Spleen (tissue), 11 donors: ENCODE data around the gene HDAC5. TPM values are rescaled to one million over a fixed set of nuclear protein-coding genes. Genes with fewer than 3 reads are reported as not detected.

ENCODE experiments used
- DNase-seq: peaks from one replicate; pipeline ENCODE4 v3.0.0-alpha.2; 2020
- H3K27ac ChIP-seq, 8 donors: fragments of 200-600 bp; sonication (generic) in 7 of 8; 1 replicate in 4 of 8; 2 replicates in 4 of 8; pipeline versions ENCODE4 v1.5.0 to v1.8.0; 2016 to 2021; ENCODE audit warnings: inconsistent platforms in 4 of 8, mild to moderate bottlenecking in 4 of 8, moderate library complexity in 1 of 8
- H3K27me3 ChIP-seq, 7 donors: fragments of 200-600 bp; sonication (generic) in 6 of 7; replicated peaks in 1 of 7; 1 replicate in 4 of 7; 2 replicates in 3 of 7; pipeline versions ENCODE4 v1.5.0 to v1.8.0; 2016 to 2021; ENCODE audit warnings: inconsistent platforms in 3 of 7, mild to moderate bottlenecking in 1 of 7
- H3K36me3 ChIP-seq, 6 donors: fragments of 200-600 bp; sonication (generic) in 5 of 6; 1 replicate in 4 of 6; 2 replicates in 2 of 6; pipeline versions ENCODE4 v1.5.0 to v1.8.0; 2016 to 2021; ENCODE audit warnings: inconsistent platforms in 2 of 6
- H3K4me1 ChIP-seq, 6 donors: fragments of 200-600 bp; sonication (generic) in 5 of 6; 1 replicate in 3 of 6; 2 replicates in 3 of 6; pipeline versions ENCODE4 v1.5.0 to v1.8.0; 2016 to 2021; ENCODE audit warnings: inconsistent platforms in 3 of 6
- H3K4me3 ChIP-seq, 8 donors: fragments of 200-600 bp; sonication (generic) in 7 of 8; 1 replicate in 4 of 8; 2 replicates in 4 of 8; pipeline versions ENCODE4 v1.5.0 to v1.8.0; 2016 to 2021; ENCODE audit warnings: inconsistent platforms in 4 of 8, mild to moderate bottlenecking in 4 of 8, moderate library complexity in 2 of 8
- H3K9me3 ChIP-seq, 8 donors: fragments of 200-600 bp; sonication (generic) in 7 of 8; 1 replicate in 4 of 8; 2 replicates in 4 of 8; pipeline versions ENCODE4 v1.5.0 to v1.8.0; 2016 to 2021; ENCODE audit warnings: inconsistent platforms in 4 of 8
- POLR2A ChIP-seq, 3 donors: fragments of 450-650 bp; IDR thresholded peaks; one replicate each; pipeline ENCODE4 v1.5.1; 2017; ENCODE audit warnings: antibody characterized with exemption in 3 of 3, mild to moderate bottlenecking in 1 of 3
- POLR2AphosphoS5 ChIP-seq, 3 donors: sonication (generic); formaldehyde crosslinking; IDR thresholded peaks; one replicate each; pipeline ENCODE4 v1.5.1; 2017; ENCODE audit warnings: antibody characterized with exemption in 3 of 3
- WGBS, 5 donors: extraction: QIAGEN DNeasy Blood & Tissue Kit in 3 of 5; methylation state at CpG; one replicate each; pipeline versions ENCODE4 v1.1.5 to v1.1.7; 2013 to 2018; 5-methylcytosine and 5-hydroxymethylcytosine counted together
- intact Hi-C: fragments of 100-400 bp; cut with DNase I; formaldehyde crosslinking; loops from one replicate; pipeline ENCODE4 v1.15.0; 2023; ENCODE audit warnings: low total_unique reads
- polyA plus RNA-seq, 3 donors: library from polyadenylated mRNA; stranded (reverse); fragments of 200-250 nt; gene quantifications; one replicate each; pipeline ENCODE4 v1.2.1, GENCODE V29; 2013
- small RNA-seq, 4 donors: library from RNA; depleted of rRNA; stranded (forward); fragments of <200 nt; gene quantifications; one replicate each; pipeline ENCODE3, GENCODE V24; 2016
- total RNA-seq, 7 donors: library from RNA; depleted of rRNA in 3 of 7; stranded (reverse); fragments of >200 nt in 3 of 7; fragmentation: NEBNext Ultra II Directional in 4 of 7; extraction: Animal tissue kit (Norgen Biotek cat#: 25700) in 4 of 7; gene quantifications; one replicate each; pipeline versions ENCODE4 v1.1.0 to v1.2.1, GENCODE V29; 2016 to 2021
- TF ChIP-seq, protein P1 (sequence below), 11 experiments: fragments of 200-600 bp in 7 of 11; fragments of 450-650 bp in 4 of 11; sonication (generic) in 4 of 11; IDR thresholded peaks in 8 of 11; conservative IDR thresholded peaks in 3 of 11; 1 replicate in 7 of 11; 2 replicates in 4 of 11; pipeline versions ENCODE4 v1.4.0 to v1.8.0; 2016 to 2021; ENCODE audit warnings: antibody characterized with exemption in 11 of 11, inconsistent platforms in 4 of 11, mild to moderate bottlenecking in 1 of 11
- donor health status: healthy with polysubstance abuse.
- donor health status: DM: no; HTN: no; CAD: no; lungs with moderate emphysema.
- donor health status: DM: no; HTN: no; CAD: no.
- donor health status: Bipolar disorder and iron deficiency.
- donor health status: healthy.
- donor health status: DM: no; HTN: no; CAD: no.
- donor health status: DM: yes; HTN: yes; CAD: no.

Gene HDAC5
- total and polyA plus RNA-seq, 10 donors: 18.5 to 72.9 (median 46.7) TPM

DNA sequence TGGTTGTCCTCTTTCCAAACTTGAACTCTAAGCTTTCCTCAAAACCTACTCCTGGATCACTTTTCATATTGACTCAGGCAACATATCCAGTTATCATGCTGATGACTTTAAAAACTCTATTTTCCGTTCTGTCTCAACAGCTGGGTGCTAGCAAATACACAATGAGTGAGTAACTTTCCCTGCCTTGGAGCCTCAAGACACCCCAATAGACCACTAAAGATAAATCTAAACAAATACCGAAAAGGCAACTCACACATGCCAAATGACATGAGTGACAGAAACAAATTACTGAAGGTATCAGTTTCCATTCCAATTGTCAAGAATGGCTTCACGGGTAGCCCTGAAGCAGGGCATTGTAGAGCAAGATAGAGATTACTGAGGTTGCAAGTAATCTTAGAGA, 93.0 kb downstream of the HDAC5 start:
- no peaks in the 10 kb centered on the region for H3K9me3 ChIP-seq
- TF ChIP-seq, protein P1, sequence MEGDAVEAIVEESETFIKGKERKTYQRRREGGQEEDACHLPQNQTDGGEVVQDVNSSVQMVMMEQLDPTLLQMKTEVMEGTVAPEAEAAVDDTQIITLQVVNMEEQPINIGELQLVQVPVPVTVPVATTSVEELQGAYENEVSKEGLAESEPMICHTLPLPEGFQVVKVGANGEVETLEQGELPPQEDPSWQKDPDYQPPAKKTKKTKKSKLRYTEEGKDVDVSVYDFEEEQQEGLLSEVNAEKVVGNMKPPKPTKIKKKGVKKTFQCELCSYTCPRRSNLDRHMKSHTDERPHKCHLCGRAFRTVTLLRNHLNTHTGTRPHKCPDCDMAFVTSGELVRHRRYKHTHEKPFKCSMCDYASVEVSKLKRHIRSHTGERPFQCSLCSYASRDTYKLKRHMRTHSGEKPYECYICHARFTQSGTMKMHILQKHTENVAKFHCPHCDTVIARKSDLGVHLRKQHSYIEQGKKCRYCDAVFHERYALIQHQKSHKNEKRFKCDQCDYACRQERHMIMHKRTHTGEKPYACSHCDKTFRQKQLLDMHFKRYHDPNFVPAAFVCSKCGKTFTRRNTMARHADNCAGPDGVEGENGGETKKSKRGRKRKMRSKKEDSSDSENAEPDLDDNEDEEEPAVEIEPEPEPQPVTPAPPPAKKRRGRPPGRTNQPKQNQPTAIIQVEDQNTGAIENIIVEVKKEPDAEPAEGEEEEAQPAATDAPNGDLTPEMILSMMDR (IDR thresholded peaks at IDR 0.05 in 8 of 11, conservative IDR thresholded peaks at IDR 0.05 in 3 of 11): no peak
- no peak for TF ChIP-seq POLR2AphosphoS5 (IDR thresholded peaks at IDR 0.05)
- no peak for TF ChIP-seq POLR2A (IDR thresholded peaks at IDR 0.05)
- no peak for DNase-seq
- H3K27ac ChIP-seq: no peak overlapping the region
- H3K27me3 ChIP-seq: no peaks in the 10 kb centered on the region
- peaks cover 0 to 11% (median 0%) of the 10 kb centered on the region in 6 donors for H3K4me1 ChIP-seq
- intact Hi-C loops: no loop called here
- no peak overlapping the region for H3K4me3 ChIP-seq
- 88 to 96% (median 93%) methylated on average over 3 of the region's 3 CpGs for WGBS, 5 donors
- H3K36me3 ChIP-seq: peaks cover 0 to 74% (median 22%) of the 10 kb centered on the region in 6 donors

DNA sequence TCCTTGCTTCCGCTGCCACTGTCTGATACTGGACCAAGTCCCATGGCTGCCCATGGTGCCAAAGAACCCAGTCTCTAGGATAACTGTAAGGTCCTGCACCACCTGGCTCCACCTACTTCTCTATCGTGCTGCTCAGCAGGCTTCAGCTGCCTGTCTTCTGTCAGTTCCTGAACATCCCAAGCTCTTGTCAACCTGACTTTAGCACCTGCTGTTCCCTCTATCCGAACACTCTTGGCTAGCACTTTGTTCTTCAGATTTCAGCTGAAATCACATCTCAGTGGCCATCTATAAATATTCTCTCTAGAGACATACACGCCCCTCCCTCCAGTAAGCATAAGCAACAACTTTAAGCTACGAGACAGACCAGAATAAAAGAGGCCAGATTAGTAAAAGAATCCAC, 93.7 kb downstream of the HDAC5 start:
- H3K4me1 ChIP-seq: peaks cover 0 to 11% (median 0%) of the 10 kb centered on the region in 6 donors
- WGBS, 5 donors: 86 to 93% (median 91%) methylated on average over 5 of the region's 5 CpGs
- H3K9me3 ChIP-seq: no peaks in the 10 kb centered on the region
- H3K36me3 ChIP-seq: peaks cover 0 to 81% (median 22%) of the 10 kb centered on the region in 6 donors
- intact Hi-C loops: no loop called here
- H3K27me3 ChIP-seq: no peaks in the 10 kb centered on the region
- TF ChIP-seq, protein P1 (IDR thresholded peaks at IDR 0.05 in 8 of 11, conservative IDR thresholded peaks at IDR 0.05 in 3 of 11): no peak
- TF ChIP-seq POLR2A (IDR thresholded peaks at IDR 0.05) (no peak), POLR2AphosphoS5 (IDR thresholded peaks at IDR 0.05) (no peak)
- DNase-seq: no peak
- no peak overlapping the region for H3K27ac ChIP-seq
- no peak overlapping the region for H3K4me3 ChIP-seq

Small RNA genes lying within 50 kb of the gene (small RNA-seq; reads per million reads assigned to genes)
- 0 reads per million in 4 donors for gene RNU6-131P

Other genes starting within 250 kb of the HDAC5 start
- gene MPP2, start 216.1 kb downstream of the HDAC5 start, total RNA-seq: 1 to 10 TPM in 5 of 7 donors, under 1 TPM in 2; 0.77 to 2.4 (median 1.2) TPM
- gene MPP2, start 216.1 kb downstream of the HDAC5 start, polyA plus RNA-seq: under 1 TPM; 0.13 to 0.51 (median 0.15) TPM
- gene PPY, start 181.2 kb downstream of the HDAC5 start, total RNA-seq: not detected
- gene PPY, start 181.2 kb downstream of the HDAC5 start, polyA plus RNA-seq: not detected
- not detected for gene PYY, start 169.7 kb downstream of the HDAC5 start, total RNA-seq
- not detected for gene PYY, start 169.7 kb downstream of the HDAC5 start, polyA plus RNA-seq
- gene NAGS, start 119.0 kb downstream of the HDAC5 start, total RNA-seq: 1 to 10 TPM in 4 of 7 donors, under 1 TPM in 3; 0.65 to 1.8 (median 1.0) TPM
- gene NAGS, start 119.0 kb downstream of the HDAC5 start, polyA plus RNA-seq: under 1 TPM; 0.39 to 0.90 (median 0.82) TPM
- 10 to 100 TPM; 15.9 to 30.6 (median 20.3) TPM for gene TMEM101, start 108.7 kb downstream of the HDAC5 start, total RNA-seq
- gene TMEM101, start 108.7 kb downstream of the HDAC5 start, polyA plus RNA-seq: 10 to 100 TPM; 16.5 to 23.1 (median 22.3) TPM
- gene LSM12, start 57.0 kb downstream of the HDAC5 start, total RNA-seq: 10 to 100 TPM; 21.6 to 43.1 (median 39.4) TPM
- gene LSM12, start 57.0 kb downstream of the HDAC5 start, polyA plus RNA-seq: 10 to 100 TPM; 18.9 to 30.4 (median 22.4) TPM
- gene G6PC3, start 52.9 kb downstream of the HDAC5 start, total RNA-seq: 10 to 100 TPM; 24.9 to 49.2 (median 39.2) TPM
- 10 to 100 TPM; 28.9 to 36.8 (median 35.9) TPM for gene G6PC3, start 52.9 kb downstream of the HDAC5 start, polyA plus RNA-seq
- 1 to 10 TPM; 1.3 to 4.1 (median 1.8) TPM for gene HROB, start 18.3 kb upstream of the HDAC5 start, total RNA-seq
- gene HROB, start 18.3 kb upstream of the HDAC5 start, polyA plus RNA-seq: 1 to 10 TPM in 2 of 3 donors, under 1 TPM in 1; 0.83 to 1.0 (median 1.0) TPM
- under 1 TPM in 1 of 7 donors, not detected in 6; 0.57 TPM for gene ASB16, start 47.1 kb upstream of the HDAC5 start, total RNA-seq
- gene ASB16, start 47.1 kb upstream of the HDAC5 start, polyA plus RNA-seq: under 1 TPM in 2 of 3 donors, not detected in 1; 0.09 to 0.16 TPM
- 10 to 100 TPM; 41.9 to 59.0 (median 43.8) TPM for gene TMUB2, start 63.3 kb upstream of the HDAC5 start, total RNA-seq
- gene TMUB2, start 63.3 kb upstream of the HDAC5 start, polyA plus RNA-seq: 10 to 100 TPM; 26.8 to 49.4 (median 43.1) TPM
- gene ATXN7L3, start 76.2 kb upstream of the HDAC5 start, total RNA-seq: 10 to 100 TPM; 51.3 to 96.2 (median 68.4) TPM
- 10 to 100 TPM; 25.2 to 55.5 (median 27.2) TPM for gene ATXN7L3, start 76.2 kb upstream of the HDAC5 start, polyA plus RNA-seq
- gene UBTF, start 96.0 kb upstream of the HDAC5 start, total RNA-seq: 100 to 1,000 TPM in 3 of 7 donors, 10 to 100 TPM in 4; 77.0 to 113 (median 94.8) TPM
- 10 to 100 TPM; 43.2 to 67.0 (median 43.9) TPM for gene UBTF, start 96.0 kb upstream of the HDAC5 start, polyA plus RNA-seq
- gene SLC4A1, start 144.5 kb upstream of the HDAC5 start, total RNA-seq: 100 to 1,000 TPM in 1 of 7 donors, 10 to 100 TPM in 4, 1 to 10 TPM in 2; 2.2 to 315 (median 10.5) TPM
- gene SLC4A1, start 144.5 kb upstream of the HDAC5 start, polyA plus RNA-seq: 10 to 100 TPM in 1 of 3 donors, under 1 TPM in 2; 0.04 to 14.7 (median 0.30) TPM
- 10 to 100 TPM in 1 of 7 donors, 1 to 10 TPM in 5, under 1 TPM in 1; 0.95 to 12.5 (median 2.0) TPM for gene RUNDC3A, start 185.0 kb upstream of the HDAC5 start, total RNA-seq
- 10 to 100 TPM in 1 of 3 donors, 1 to 10 TPM in 1, under 1 TPM in 1; 0.48 to 14.6 (median 1.2) TPM for gene RUNDC3A, start 185.0 kb upstream of the HDAC5 start, polyA plus RNA-seq
- gene SLC25A39, start 201.2 kb upstream of the HDAC5 start, total RNA-seq: 100 to 1,000 TPM in 4 of 7 donors, 10 to 100 TPM in 3; 76.1 to 214 (median 104) TPM
- gene SLC25A39, start 201.2 kb upstream of the HDAC5 start, polyA plus RNA-seq: 100 to 1,000 TPM; 101 to 204 (median 132) TPM
- 100 to 1,000 TPM; 503 to 896 (median 579) TPM for gene GRN, start 221.7 kb upstream of the HDAC5 start, total RNA-seq
- gene GRN, start 221.7 kb upstream of the HDAC5 start, polyA plus RNA-seq: 100 to 1,000 TPM; 135 to 237 (median 166) TPM
- 1 to 10 TPM in 2 of 7 donors, under 1 TPM in 5; 0.60 to 2.5 (median 0.69) TPM for gene FAM171A2, start 240.2 kb upstream of the HDAC5 start, total RNA-seq
- under 1 TPM; 0.11 to 0.42 (median 0.33) TPM for gene FAM171A2, start 240.2 kb upstream of the HDAC5 start, polyA plus RNA-seq